HepG2 (cell line): ENCODE results near the gene PDIA5. TPM values are rescaled to one million over a fixed set of nuclear protein-coding genes. Genes with fewer than 3 reads are reported as not detected.

Experiments
- ATAC-seq: fragments of 200-7000 bp; cut with Tn5 transposase; 3 replicates; pipeline ENCODE4 v1.9.1; 2020; ENCODE audit warnings: mild to moderate bottlenecking, moderate library complexity
- BruUV-seq: library from RNA; stranded (reverse); fragments of 400-500 nt; replicated peaks from 2 replicates; lab custom pipeline; 2021; lab: Mats Ljungman, UMichigan
- CTCF ChIA-PET: fragments of 300-600 bp; formaldehyde crosslinking; extraction: SDS; loops from one replicate; lab custom pipeline; 2021; ENCODE audit warnings: low total read pairs, inconsistent platforms, low intra/inter-chr PET ratio; lab: Yijun Ruan, JAX
- POLR2A ChIA-PET: fragments of 350-600 bp; sonication (Branson Sonifier 250); formaldehyde crosslinking; loops from one replicate; lab custom pipeline; 2020; ENCODE audit warnings: antibody characterized with exemption, inconsistent platforms; lab: Yijun Ruan, JAX
- DNase-seq: peaks from one replicate; pipeline ENCODE4 v3.0.0-alpha.2; 2015; ENCODE audit warnings: low spot score
- FAIRE-seq: peaks from 3 replicates; lab custom pipeline; 2011; peaks lifted over from hg19 to GRCh38; lab: Jason Lieb, UNC
- H2AFZ ChIP-seq: one replicate; pipeline ENCODE4 v1.6.1; 2011; ENCODE audit warnings: low read length, inconsistent platforms
- H3K27ac ChIP-seq: fragments of 300-600 bp; 3 replicates; pipeline ENCODE4 v1.8.0; 2011; ENCODE audit warnings: mixed run types, mild to moderate bottlenecking, mixed read lengths, low read length, inconsistent platforms; ENCODE audit not compliant: insufficient read depth; ENCODE audit errors: extremely low read length
- H3K27me3 ChIP-seq, 2 experiments: fragments of 200-600 bp in 1 of 2; 2 replicates in 1 of 2; 3 replicates in 1 of 2; pipeline versions ENCODE4 v1.6.0 to v1.8.0; 2011; ENCODE audit warnings: low read length in 2 of 2, mild to moderate bottlenecking in 2 of 2, moderate library complexity in 2 of 2, inconsistent platforms in 1 of 2; ENCODE audit not compliant: insufficient read depth in 2 of 2, control insufficient read depth in 1 of 2
- H3K36me3 ChIP-seq, 2 experiments: fragments of 200-600 bp in 1 of 2; replicated peaks in 1 of 2; 2 replicates in 1 of 2; 3 replicates in 1 of 2; pipeline versions ENCODE4 v1.5.1 to v1.8.0; 2011; ENCODE audit warnings: low read length in 2 of 2, inconsistent platforms in 1 of 2; ENCODE audit not compliant: insufficient read depth in 2 of 2, control insufficient read depth in 1 of 2
- H3K4me1 ChIP-seq: 2 replicates; pipeline ENCODE4 v1.5.1; 2012; ENCODE audit warnings: low read length, inconsistent platforms; ENCODE audit not compliant: insufficient read depth
- H3K4me2 ChIP-seq: 2 replicates; pipeline ENCODE4 v1.6.0; 2011; ENCODE audit warnings: low read depth, low read length, inconsistent platforms
- H3K4me3 ChIP-seq, 3 experiments: fragments of 200-600 bp in 1 of 3; sonication (generic), shearing (Covaris generic) in 1 of 3; replicated peaks in 1 of 3; 2 replicates each; pipeline ENCODE4 v1.5.1; 2011 to 2016; ENCODE audit warnings: low read length in 3 of 3, inconsistent platforms in 2 of 3, low read depth in 2 of 3, mild to moderate bottlenecking in 2 of 3, control low read depth in 1 of 3, mixed read lengths in 1 of 3; ENCODE audit not compliant: insufficient read depth in 1 of 3
- H3K79me2 ChIP-seq: one replicate; pipeline ENCODE4 v1.6.1; 2011; ENCODE audit warnings: low read length, inconsistent platforms; ENCODE audit not compliant: insufficient read depth
- H3K9ac ChIP-seq: 2 replicates; pipeline ENCODE4 v1.6.0; 2011; ENCODE audit warnings: mild to moderate bottlenecking, low read depth, low read length, inconsistent platforms; ENCODE audit not compliant: insufficient read depth
- H3K9me3 ChIP-seq: 2 replicates; pipeline ENCODE4 v1.5.1; 2012; ENCODE audit warnings: mild to moderate bottlenecking, low read length
- H4K20me1 ChIP-seq: 2 replicates; pipeline ENCODE4 v1.6.0; 2011; ENCODE audit warnings: inconsistent platforms, mild to moderate bottlenecking, low read length, moderate library complexity; ENCODE audit not compliant: insufficient read depth
- FOXC1 ChIP-seq: sonication (generic); formaldehyde crosslinking; IDR thresholded peaks from 2 replicates; pipeline ENCODE4 v1.8.0; 2022; ENCODE audit warnings: mild to moderate bottlenecking, missing genetic modification reagents, borderline replicate concordance
- FOXM1 ChIP-seq: sonication (generic); formaldehyde crosslinking; IDR thresholded peaks from 2 replicates; pipeline ENCODE4 v1.5.0; 2020; ENCODE audit warnings: missing genetic modification reagents
- NFE2L2 ChIP-seq: fragments of 150-350 bp; IDR thresholded peaks from 2 replicates; pipeline ENCODE4 v1.6.1; 2014; ENCODE audit warnings: low read length
- PAX8 ChIP-seq: sonication (generic); formaldehyde crosslinking; IDR thresholded peaks from 2 replicates; pipeline ENCODE4 v1.8.0; 2022; ENCODE audit warnings: mild to moderate bottlenecking, missing genetic modification reagents, borderline replicate concordance
- SAFB2 ChIP-seq: sonication (generic); formaldehyde crosslinking; IDR thresholded peaks from 2 replicates; pipeline ENCODE4 v1.5.1; 2020; ENCODE audit warnings: missing genetic modification reagents, low read depth, mild to moderate bottlenecking, borderline replicate concordance
- SKIL ChIP-seq: sonication (generic); formaldehyde crosslinking; IDR thresholded peaks from 2 replicates; pipeline ENCODE4 v1.8.0; 2022; ENCODE audit warnings: missing genetic modification reagents, mild to moderate bottlenecking, moderate library complexity, borderline replicate concordance
- SNAPC2 ChIP-seq: sonication (generic); formaldehyde crosslinking; IDR thresholded peaks from 2 replicates; pipeline ENCODE4 v1.8.1; 2022; ENCODE audit warnings: mild to moderate bottlenecking, missing genetic modification reagents
- SOX13 ChIP-seq, 3 experiments: fragments of 450-650 bp in 1 of 3; sonication (generic) in 1 of 3; formaldehyde crosslinking in 1 of 3; IDR thresholded peaks in 2 of 3; conservative IDR thresholded peaks in 1 of 3; 2 replicates each; pipeline versions ENCODE4 v1.5.0 to v1.6.1; 2016 to 2020; ENCODE audit warnings: antibody characterized with exemption in 1 of 3, mild to moderate bottlenecking in 1 of 3, missing compliant biosample characterization in 1 of 3, missing genetic modification reagents in 1 of 3, moderate library complexity in 1 of 3
- TEF ChIP-seq: sonication (generic); formaldehyde crosslinking; IDR thresholded peaks from 2 replicates; pipeline ENCODE4 v1.5.0; 2020; ENCODE audit warnings: missing genetic modification reagents
- WGBS: methylation state at CpG from one replicate; pipeline ENCODE4 v1.1.6; 2017; ENCODE audit warnings: low lambda C conversion rate; 5-methylcytosine and 5-hydroxymethylcytosine counted together
- in situ Hi-C: cut with HindIII; loops from 2 replicates; pipeline ENCODE4 v1.10.0; 2017; ENCODE audit warnings: low pct_unique_long_range_greater_than_20kb; ENCODE audit not compliant: extremely low pct_ligation_motif_present
- intact Hi-C: fragments of 100-400 bp; cut with micrococcal nuclease; formaldehyde crosslinking; loops from one replicate; pipeline ENCODE4 v1.10.0; 2022; ENCODE audit not compliant: unreplicated experiment
- polyA plus RNA-seq, 8 experiments: library from polyadenylated mRNA; depleted of rRNA in 3 of 8; stranded (reverse) in 7 of 8; unstranded in 1 of 8; fragments of >200 nt; fragmentation: Illumina TruSeq in 4 of 8; extraction: Trizol in 4 of 8; gene quantifications; 2 replicates each; pipeline versions ENCODE4 v1.2.1 to v1.2.3, GENCODE V29; 2011 to 2016; ENCODE audit warnings: low read depth in 4 of 8, missing spikeins in 1 of 8, mixed read lengths in 1 of 8; ENCODE audit not compliant: insufficient read depth in 1 of 8
- total RNA-seq, 5 experiments: library from RNA; depleted of rRNA; stranded (reverse); fragments of >200 nt; fragmentation: Illumina TruSeq; extraction: Trizol; gene quantifications; 2 replicates each; pipeline ENCODE4 v1.2.3, GENCODE V29; 2016; ENCODE audit warnings: low read depth in 1 of 5
- TF ChIP-seq, protein P1 (sequence below): sonication (generic); formaldehyde crosslinking; IDR thresholded peaks from 2 replicates; pipeline ENCODE4 v1.4.0; 2020; ENCODE audit warnings: missing genetic modification reagents, borderline replicate concordance
- TF ChIP-seq, protein P2 (sequence below): sonication (generic); formaldehyde crosslinking; IDR thresholded peaks from 2 replicates; pipeline ENCODE4 v1.8.0; 2022; ENCODE audit warnings: missing genetic modification reagents, mild to moderate bottlenecking, inconsistent platforms, borderline replicate concordance

The PDIA5 gene
- total and polyA plus RNA-seq, 2 of the 13 experiments (the other 11 are each of a cell fraction or from before 2014, with no cell fraction given): 51.3 to 74.3 TPM

DNA sequence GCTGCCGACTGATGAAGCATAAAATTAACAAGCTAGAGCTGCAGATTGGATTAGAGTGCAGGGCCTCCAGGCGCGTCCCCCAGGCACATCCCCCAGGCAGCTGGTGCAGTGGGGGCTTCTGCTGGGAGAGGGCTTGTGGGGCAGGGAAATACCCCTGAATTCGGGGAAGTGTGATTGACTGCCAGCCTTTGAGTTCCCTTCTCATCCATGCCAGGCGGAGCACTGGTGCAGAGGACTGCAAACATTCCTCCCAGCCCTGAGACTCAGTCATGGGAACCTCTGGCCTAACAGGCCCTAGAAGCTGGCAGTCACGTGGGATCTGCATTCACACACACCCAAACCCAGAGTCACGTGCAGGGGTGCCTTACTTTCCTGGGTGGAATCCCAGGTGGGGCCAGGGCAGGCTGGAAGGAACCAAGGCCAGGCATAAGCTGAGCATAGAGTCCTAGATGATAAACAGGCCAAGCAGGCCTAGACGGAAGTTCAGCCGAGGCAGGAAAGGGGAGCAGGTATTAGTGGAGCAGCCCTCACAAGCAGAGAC, 88.7 kb downstream of the PDIA5 start:
- no peak overlapping the region for H3K27ac ChIP-seq
- 93% methylated on average over 8 of the region's 9 CpGs for WGBS
- peaks cover 26% of the 10 kb centered on the region for H3K4me1 ChIP-seq
- peaks cover 7% of the 10 kb centered on the region; the same call in 1 of the 2 replicates for H4K20me1 ChIP-seq
- TF ChIP-seq, protein P1, sequence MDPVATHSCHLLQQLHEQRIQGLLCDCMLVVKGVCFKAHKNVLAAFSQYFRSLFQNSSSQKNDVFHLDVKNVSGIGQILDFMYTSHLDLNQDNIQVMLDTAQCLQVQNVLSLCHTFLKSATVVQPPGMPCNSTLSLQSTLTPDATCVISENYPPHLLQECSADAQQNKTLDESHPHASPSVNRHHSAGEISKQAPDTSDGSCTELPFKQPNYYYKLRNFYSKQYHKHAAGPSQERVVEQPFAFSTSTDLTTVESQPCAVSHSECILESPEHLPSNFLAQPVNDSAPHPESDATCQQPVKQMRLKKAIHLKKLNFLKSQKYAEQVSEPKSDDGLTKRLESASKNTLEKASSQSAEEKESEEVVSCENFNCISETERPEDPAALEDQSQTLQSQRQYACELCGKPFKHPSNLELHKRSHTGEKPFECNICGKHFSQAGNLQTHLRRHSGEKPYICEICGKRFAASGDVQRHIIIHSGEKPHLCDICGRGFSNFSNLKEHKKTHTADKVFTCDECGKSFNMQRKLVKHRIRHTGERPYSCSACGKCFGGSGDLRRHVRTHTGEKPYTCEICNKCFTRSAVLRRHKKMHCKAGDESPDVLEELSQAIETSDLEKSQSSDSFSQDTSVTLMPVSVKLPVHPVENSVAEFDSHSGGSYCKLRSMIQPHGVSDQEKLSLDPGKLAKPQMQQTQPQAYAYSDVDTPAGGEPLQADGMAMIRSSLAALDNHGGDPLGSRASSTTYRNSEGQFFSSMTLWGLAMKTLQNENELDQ (CRISPR knock-in tag): no peak
- TF ChIP-seq SNAPC2 (CRISPR knock-in tag): no peak
- no peak for TF ChIP-seq SAFB2 (CRISPR knock-in tag)
- TF ChIP-seq, protein P2, sequence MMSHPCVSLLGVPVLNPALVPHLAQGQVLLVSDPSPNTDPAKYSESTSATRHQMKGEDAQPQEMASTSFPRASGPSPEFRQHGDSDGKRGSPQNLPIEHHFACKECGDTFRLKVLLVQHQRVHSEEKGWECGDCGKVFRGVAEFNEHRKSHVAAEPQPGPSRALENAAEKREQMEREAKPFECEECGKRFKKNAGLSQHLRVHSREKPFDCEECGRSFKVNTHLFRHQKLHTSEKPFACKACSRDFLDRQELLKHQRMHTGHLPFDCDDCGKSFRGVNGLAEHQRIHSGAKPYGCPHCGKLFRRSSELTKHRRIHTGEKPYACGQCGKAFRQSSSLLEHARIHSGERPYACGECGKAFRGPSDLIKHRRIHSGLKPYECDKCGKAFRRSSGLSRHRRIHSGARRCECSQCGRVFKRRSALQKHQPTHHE: no peak
- no peak for TF ChIP-seq SKIL
- no peak for TF ChIP-seq NFE2L2
- no peak for TF ChIP-seq TEF
- no peak for TF ChIP-seq FOXM1 (CRISPR knock-in tag)
- no peak for TF ChIP-seq FOXC1 (CRISPR knock-in tag)
- TF ChIP-seq SOX13 (IDR thresholded peaks at IDR 0.05): no peak
- TF ChIP-seq SOX13 (CRISPR knock-in tag; conservative IDR thresholded peaks at IDR 0.05 in 1 of 2, IDR thresholded peaks at IDR 0.05 in 1 of 2): no peak
- TF ChIP-seq PAX8 (CRISPR knock-in tag): no peak
- no peak overlapping the region for H2AFZ ChIP-seq
- in situ Hi-C loops (no loop called here), intact Hi-C loops (no loop called here)
- DNase-seq (no peak), FAIRE-seq (no peak), ATAC-seq (no peak)
- POLR2A ChIA-PET: no interaction called here
- H3K79me2 ChIP-seq: no peaks in the 10 kb centered on the region
- H3K9ac ChIP-seq: no peak overlapping the region
- no peak overlapping the region for H3K4me2 ChIP-seq
- peaks cover 23 to 68% of the 10 kb centered on the region in 2 experiments for H3K36me3 ChIP-seq
- CTCF ChIA-PET: no interaction called here
- no peak overlapping the region for H3K4me3 ChIP-seq
- H3K27me3 ChIP-seq: no peaks in the 10 kb centered on the region
- no peaks in the 10 kb centered on the region for H3K9me3 ChIP-seq
- BruUV-seq: no TSS peak
